SK-N-SH (cell line): ENCODE measurements around the gene RFT1. TPM values are rescaled to one million over a fixed set of nuclear protein-coding genes. Genes with fewer than 3 reads are reported as not detected.

Experiments
- CTCF ChIA-PET: fragments of 300-600, 350-600 bp; formaldehyde crosslinking; extraction: SDS; loops from one replicate; lab custom pipeline; 2021; lab: Yijun Ruan, JAX
- POLR2A ChIA-PET: fragments of 350-600 bp; sonication (Branson Sonifier 250); formaldehyde crosslinking; extraction: SDS; loops from one replicate; lab custom pipeline; 2020; ENCODE audit warnings: antibody characterized with exemption, inconsistent platforms; lab: Yijun Ruan, JAX
- DNase-seq: peaks from one replicate; pipeline ENCODE4 v3.0.0; 2012
- H2AFZ ChIP-seq: fragments of 200-600 bp; sonication (generic); 2 replicates; pipeline ENCODE4 v1.8.1; 2016; ENCODE audit warnings: antibody characterized with exemption, mild to moderate bottlenecking, low read depth
- H3F3A ChIP-seq: fragments of 200-600 bp; sonication (generic); replicated peaks from 2 replicates; pipeline ENCODE3; 2016; ENCODE audit warnings: antibody characterized with exemption, mild to moderate bottlenecking; ENCODE audit not compliant: insufficient read depth
- H3K27ac ChIP-seq, 2 experiments: fragments of 200-500 bp in 1 of 2; fragments of 200-600 bp in 1 of 2; sonication (Bioruptor generic) in 1 of 2; sonication (generic), shearing (Covaris generic) in 1 of 2; 2 replicates each; pipeline versions ENCODE4 v1.5.1 to v1.6.1; 2014 to 2016; ENCODE audit warnings: low read depth in 2 of 2, inconsistent platforms in 1 of 2, low read length in 1 of 2, mild to moderate bottlenecking in 1 of 2, mixed read lengths in 1 of 2
- H3K27me3 ChIP-seq: fragments of 200-600 bp; sonication (generic), shearing (Covaris generic); 2 replicates; pipeline ENCODE4 v1.6.1; 2016; ENCODE audit warnings: mixed run types; ENCODE audit not compliant: insufficient read depth
- H3K36me3 ChIP-seq, 2 experiments: fragments of 200-500 bp in 1 of 2; fragments of 200-600 bp in 1 of 2; sonication (Bioruptor generic) in 1 of 2; sonication (generic) in 1 of 2; replicated peaks in 1 of 2; 2 replicates each; pipeline versions ENCODE3 to v1.5.1; 2014 to 2016; ENCODE audit warnings: low read length in 1 of 2, mild to moderate bottlenecking in 1 of 2; ENCODE audit not compliant: insufficient read depth in 2 of 2, control insufficient read depth in 1 of 2
- H3K4me1 ChIP-seq, 2 experiments: fragments of 200-500 bp in 1 of 2; fragments of 200-600 bp in 1 of 2; sonication (Bioruptor generic) in 1 of 2; sonication (generic), shearing (Covaris generic) in 1 of 2; 2 replicates each; pipeline versions ENCODE4 v1.5.1 to v1.6.1; 2014 to 2016; ENCODE audit warnings: low read depth in 1 of 2, low read length in 1 of 2, mixed run types in 1 of 2; ENCODE audit not compliant: insufficient read depth in 2 of 2, control insufficient read depth in 1 of 2
- H3K4me2 ChIP-seq: fragments of 200-600 bp; sonication (generic), shearing (Covaris generic); 2 replicates; pipeline ENCODE4 v1.6.1; 2017; ENCODE audit warnings: mixed run types
- H3K4me3 ChIP-seq, 2 experiments: fragments of 200-500 bp in 1 of 2; fragments of 200-600 bp in 1 of 2; sonication (Bioruptor generic) in 1 of 2; sonication (generic), shearing (Covaris generic) in 1 of 2; 2 replicates each; pipeline versions ENCODE4 v1.5.1 to v1.8.1; 2014 to 2016; ENCODE audit warnings: low read depth in 2 of 2, inconsistent platforms in 1 of 2, low read length in 1 of 2, mild to moderate bottlenecking in 1 of 2, mixed read lengths in 1 of 2, moderate library complexity in 1 of 2
- H3K79me2 ChIP-seq: fragments of 200-600 bp; sonication (generic); 2 replicates; pipeline ENCODE4 v1.8.1; 2017; ENCODE audit warnings: mild to moderate bottlenecking; ENCODE audit not compliant: insufficient read depth
- H3K9ac ChIP-seq: fragments of 200-600 bp; sonication (generic); 2 replicates; pipeline ENCODE4 v1.6.1; 2017; ENCODE audit warnings: mixed run types
- H3K9me2 ChIP-seq: fragments of 200-600 bp; sonication (generic); 2 replicates; pipeline ENCODE4 v1.6.1; 2017; ENCODE audit warnings: mixed run types
- H3K9me3 ChIP-seq: fragments of 200-600 bp; sonication (generic); 2 replicates; pipeline ENCODE4 v1.6.1; 2017; ENCODE audit warnings: mixed run types, mild to moderate bottlenecking, moderate library complexity
- H4K20me1 ChIP-seq: fragments of 200-600 bp; sonication (generic); 2 replicates; pipeline ENCODE4 v1.6.1; 2017; ENCODE audit warnings: mild to moderate bottlenecking, mixed run types; ENCODE audit not compliant: insufficient read depth
- CHD2 ChIP-seq: fragments of 150-350 bp; IDR thresholded peaks from 2 replicates; pipeline ENCODE4 v1.6.1; 2018; ENCODE audit warnings: low read length; ENCODE audit not compliant: partially characterized antibody
- EZH2phosphoT487 ChIP-seq: fragments of 200-600 bp; sonication (generic); IDR thresholded peaks from 2 replicates; pipeline ENCODE4 v1.6.1; 2017; ENCODE audit warnings: low read depth, mixed run types, mild to moderate bottlenecking, antibody characterized with exemption, moderate library complexity, borderline replicate concordance
- FOSL2 ChIP-seq: IDR thresholded peaks from 2 replicates; pipeline ENCODE4 v1.4.0; 2012; ENCODE audit warnings: low read depth, mild to moderate bottlenecking, moderate library complexity, borderline replicate concordance
- FOXJ3 ChIP-seq: sonication (generic); formaldehyde crosslinking; IDR thresholded peaks from 2 replicates; pipeline ENCODE4 v1.5.1; 2020; ENCODE audit warnings: mild to moderate bottlenecking, missing genetic modification reagents
- FOXM1 ChIP-seq: IDR thresholded peaks from 2 replicates; pipeline ENCODE4 v1.4.0; 2012; ENCODE audit warnings: low read depth, mild to moderate bottlenecking
- MXI1 ChIP-seq: IDR thresholded peaks from 2 replicates; pipeline ENCODE4 v1.6.1; 2012; ENCODE audit warnings: mild to moderate bottlenecking, low read depth, low read length, improper control_type of control experiment
- NRF1 ChIP-seq: IDR thresholded peaks from 2 replicates; pipeline ENCODE4 v1.6.1; 2012; ENCODE audit warnings: low read depth, mild to moderate bottlenecking, low read length
- RXRA ChIP-seq: IDR thresholded peaks from 2 replicates; pipeline ENCODE4 v1.4.0; 2012; ENCODE audit warnings: low read depth, mild to moderate bottlenecking, borderline replicate concordance
- SIN3A ChIP-seq: IDR thresholded peaks from 2 replicates; pipeline ENCODE4 v1.6.1; 2012; ENCODE audit warnings: low read depth, mild to moderate bottlenecking, low read length, moderate library complexity, borderline replicate concordance
- TCF12 ChIP-seq: IDR thresholded peaks from 2 replicates; pipeline ENCODE4 v1.4.0; 2012
- TEAD4 ChIP-seq: IDR thresholded peaks from 2 replicates; pipeline ENCODE4 v1.4.0; 2012; ENCODE audit warnings: mild to moderate bottlenecking, borderline replicate concordance; ENCODE audit not compliant: insufficient read depth
- WGBS: methylation state at CpG from one replicate; pipeline ENCODE4 v1.1.6; 2017; ENCODE audit warnings: low lambda C conversion rate; 5-methylcytosine and 5-hydroxymethylcytosine counted together
- polyA plus RNA-seq, 3 experiments: library from polyadenylated mRNA; depleted of rRNA; stranded (reverse); fragments of >200 nt; gene quantifications; 2 replicates each; pipeline ENCODE4 v1.2.3, GENCODE V29; 2012
- TF ChIP-seq, protein P1 (sequence below): fragments of 150-350 bp; IDR thresholded peaks from 2 replicates; pipeline ENCODE4 v1.6.1; 2017; ENCODE audit warnings: antibody characterized with exemption, low read length, low read depth, borderline replicate concordance
- TF ChIP-seq, protein P2 (sequence below): fragments of 200-600 bp; sonication (generic); IDR thresholded peaks from 2 replicates; pipeline ENCODE4 v1.6.1; 2017; ENCODE audit warnings: antibody characterized with exemption, mild to moderate bottlenecking, moderate library complexity
- TF ChIP-seq, protein P3 (sequence below): IDR thresholded peaks from 2 replicates; pipeline ENCODE4; 2012
- TF ChIP-seq, protein P4 (sequence below): IDR thresholded peaks from 2 replicates; pipeline ENCODE4 v1.6.1; 2012; ENCODE audit warnings: mild to moderate bottlenecking, low read depth, low read length, moderate library complexity

Gene RFT1
- polyA plus RNA-seq, 1 of the 3 experiments (the other 2 are of a cell fraction), result 13.8 TPM

DNA sequence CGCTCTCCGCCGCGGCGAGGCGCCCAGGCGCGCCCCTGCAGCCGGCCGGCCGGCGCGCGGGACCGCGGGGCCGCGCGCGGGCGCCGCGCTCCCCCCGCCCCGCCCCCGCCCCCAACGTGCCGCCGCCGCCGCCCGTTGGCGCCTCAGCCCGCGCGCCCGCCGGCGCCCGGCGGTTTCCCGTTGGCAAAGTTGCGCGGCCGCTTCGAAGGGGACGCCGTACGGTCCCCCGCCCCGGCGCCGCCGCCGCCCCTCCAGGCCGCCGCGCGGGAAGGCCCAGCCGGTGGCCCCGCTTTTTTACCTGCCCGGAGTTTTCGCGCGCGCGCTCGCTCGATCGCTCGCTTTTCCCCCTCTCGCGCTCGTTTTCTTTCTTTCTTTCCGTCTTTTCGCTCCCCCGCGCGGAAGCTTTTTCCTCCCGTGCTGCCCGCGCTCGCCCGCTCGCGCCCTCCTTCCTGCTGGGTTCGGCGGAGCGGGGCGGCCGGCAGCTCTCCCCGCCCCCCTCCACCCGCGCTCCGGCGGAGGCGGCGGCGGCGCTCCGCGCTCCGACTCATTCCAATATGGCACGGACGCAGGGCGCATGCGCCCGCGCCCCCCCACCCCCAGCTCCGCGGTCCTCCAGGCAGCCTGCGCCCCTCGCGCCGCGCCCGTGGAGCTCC lies 84.6 kb downstream of the RFT1 start, which contains the start of gene SFMBT1:
SFMBT1 (minus strand) TSS at position 556 of the 653 bp plus-strand sequence. CDS start 76,945 bp downstream, outside the sequence.
- Histone ChIP-seq H3K4me3 (peak within 1 kb of the TSS; percentile 75 to 79), H3F3A (peaks cover 11% of the 10 kb centered on the region), H3K79me2 (no peaks in the 10 kb centered on the region; the same call in 1 of the 2 replicates), H3K4me2 (peak within 1 kb of the TSS; percentile 84), H3K9me3 (no peaks in the 10 kb centered on the region), H3K4me1 (peaks cover 0 to 6% of the 10 kb centered on the region in 2 experiments; a peak in 2 of 4 replicates), H3K9me2 (no peaks in the 10 kb centered on the region), H3K36me3 (no peaks in the 10 kb centered on the region), H4K20me1 (no peaks in the 10 kb centered on the region), H3K27ac (peak within 1 kb of the TSS in 1 of 2 experiments; percentile 70; a peak in 2 of 4 replicates), H3K27me3 (no peaks in the 10 kb centered on the region; the same call in 1 of the 2 replicates), H3K9ac (peak within 1 kb of the TSS; percentile 65; the same call in 1 of the 2 replicates), H2AFZ (peak within 1 kb of the TSS; percentile 84)
- ChIA-PET CTCF (interaction anchor here (0.6 to 2.5 kb wide), 13 partner anchors 10 to 152 kb away, joined by 3 to 11 read pairs (median 3); no protein-coding TSS in a partner anchor), POLR2A (interaction anchor here (1.1 kb wide), 2 partner anchors 18 to 38 kb away, joined by 4 read pairs; no protein-coding TSS in a partner anchor)
- 2% methylated on average over 36 of the region's 117 CpGs for WGBS
- no peak for TF ChIP-seq FOSL2
- TF ChIP-seq NRF1, result peak; percentile 76
- TF ChIP-seq SIN3A, result no peak
- no peak for TF ChIP-seq TEAD4
- TF ChIP-seq MXI1, result no peak
- TF ChIP-seq EZH2phosphoT487, result no peak
- TF ChIP-seq, protein P1, sequence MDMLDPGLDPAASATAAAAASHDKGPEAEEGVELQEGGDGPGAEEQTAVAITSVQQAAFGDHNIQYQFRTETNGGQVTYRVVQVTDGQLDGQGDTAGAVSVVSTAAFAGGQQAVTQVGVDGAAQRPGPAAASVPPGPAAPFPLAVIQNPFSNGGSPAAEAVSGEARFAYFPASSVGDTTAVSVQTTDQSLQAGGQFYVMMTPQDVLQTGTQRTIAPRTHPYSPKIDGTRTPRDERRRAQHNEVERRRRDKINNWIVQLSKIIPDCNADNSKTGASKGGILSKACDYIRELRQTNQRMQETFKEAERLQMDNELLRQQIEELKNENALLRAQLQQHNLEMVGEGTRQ, result no peak
- TF ChIP-seq FOXJ3 (CRISPR knock-in tag), result no peak
- TF ChIP-seq CHD2, result peak; percentile 48
- no peak for TF ChIP-seq FOXM1
- TF ChIP-seq, protein P2, sequence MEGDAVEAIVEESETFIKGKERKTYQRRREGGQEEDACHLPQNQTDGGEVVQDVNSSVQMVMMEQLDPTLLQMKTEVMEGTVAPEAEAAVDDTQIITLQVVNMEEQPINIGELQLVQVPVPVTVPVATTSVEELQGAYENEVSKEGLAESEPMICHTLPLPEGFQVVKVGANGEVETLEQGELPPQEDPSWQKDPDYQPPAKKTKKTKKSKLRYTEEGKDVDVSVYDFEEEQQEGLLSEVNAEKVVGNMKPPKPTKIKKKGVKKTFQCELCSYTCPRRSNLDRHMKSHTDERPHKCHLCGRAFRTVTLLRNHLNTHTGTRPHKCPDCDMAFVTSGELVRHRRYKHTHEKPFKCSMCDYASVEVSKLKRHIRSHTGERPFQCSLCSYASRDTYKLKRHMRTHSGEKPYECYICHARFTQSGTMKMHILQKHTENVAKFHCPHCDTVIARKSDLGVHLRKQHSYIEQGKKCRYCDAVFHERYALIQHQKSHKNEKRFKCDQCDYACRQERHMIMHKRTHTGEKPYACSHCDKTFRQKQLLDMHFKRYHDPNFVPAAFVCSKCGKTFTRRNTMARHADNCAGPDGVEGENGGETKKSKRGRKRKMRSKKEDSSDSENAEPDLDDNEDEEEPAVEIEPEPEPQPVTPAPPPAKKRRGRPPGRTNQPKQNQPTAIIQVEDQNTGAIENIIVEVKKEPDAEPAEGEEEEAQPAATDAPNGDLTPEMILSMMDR, result no peak
- no peak for TF ChIP-seq TCF12
- TF ChIP-seq, protein P3, sequence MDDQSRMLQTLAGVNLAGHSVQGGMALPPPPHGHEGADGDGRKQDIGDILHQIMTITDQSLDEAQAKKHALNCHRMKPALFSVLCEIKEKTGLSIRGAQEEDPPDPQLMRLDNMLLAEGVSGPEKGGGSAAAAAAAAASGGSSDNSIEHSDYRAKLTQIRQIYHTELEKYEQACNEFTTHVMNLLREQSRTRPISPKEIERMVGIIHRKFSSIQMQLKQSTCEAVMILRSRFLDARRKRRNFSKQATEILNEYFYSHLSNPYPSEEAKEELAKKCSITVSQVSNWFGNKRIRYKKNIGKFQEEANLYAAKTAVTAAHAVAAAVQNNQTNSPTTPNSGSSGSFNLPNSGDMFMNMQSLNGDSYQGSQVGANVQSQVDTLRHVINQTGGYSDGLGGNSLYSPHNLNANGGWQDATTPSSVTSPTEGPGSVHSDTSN, result no peak
- TF ChIP-seq, protein P4, sequence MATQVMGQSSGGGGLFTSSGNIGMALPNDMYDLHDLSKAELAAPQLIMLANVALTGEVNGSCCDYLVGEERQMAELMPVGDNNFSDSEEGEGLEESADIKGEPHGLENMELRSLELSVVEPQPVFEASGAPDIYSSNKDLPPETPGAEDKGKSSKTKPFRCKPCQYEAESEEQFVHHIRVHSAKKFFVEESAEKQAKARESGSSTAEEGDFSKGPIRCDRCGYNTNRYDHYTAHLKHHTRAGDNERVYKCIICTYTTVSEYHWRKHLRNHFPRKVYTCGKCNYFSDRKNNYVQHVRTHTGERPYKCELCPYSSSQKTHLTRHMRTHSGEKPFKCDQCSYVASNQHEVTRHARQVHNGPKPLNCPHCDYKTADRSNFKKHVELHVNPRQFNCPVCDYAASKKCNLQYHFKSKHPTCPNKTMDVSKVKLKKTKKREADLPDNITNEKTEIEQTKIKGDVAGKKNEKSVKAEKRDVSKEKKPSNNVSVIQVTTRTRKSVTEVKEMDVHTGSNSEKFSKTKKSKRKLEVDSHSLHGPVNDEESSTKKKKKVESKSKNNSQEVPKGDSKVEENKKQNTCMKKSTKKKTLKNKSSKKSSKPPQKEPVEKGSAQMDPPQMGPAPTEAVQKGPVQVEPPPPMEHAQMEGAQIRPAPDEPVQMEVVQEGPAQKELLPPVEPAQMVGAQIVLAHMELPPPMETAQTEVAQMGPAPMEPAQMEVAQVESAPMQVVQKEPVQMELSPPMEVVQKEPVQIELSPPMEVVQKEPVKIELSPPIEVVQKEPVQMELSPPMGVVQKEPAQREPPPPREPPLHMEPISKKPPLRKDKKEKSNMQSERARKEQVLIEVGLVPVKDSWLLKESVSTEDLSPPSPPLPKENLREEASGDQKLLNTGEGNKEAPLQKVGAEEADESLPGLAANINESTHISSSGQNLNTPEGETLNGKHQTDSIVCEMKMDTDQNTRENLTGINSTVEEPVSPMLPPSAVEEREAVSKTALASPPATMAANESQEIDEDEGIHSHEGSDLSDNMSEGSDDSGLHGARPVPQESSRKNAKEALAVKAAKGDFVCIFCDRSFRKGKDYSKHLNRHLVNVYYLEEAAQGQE, result no peak
- TF ChIP-seq RXRA, result no peak
- DNase-seq, result peak; percentile 96
